ENCODE data around the gene PSMA1.
"Not testable (repeated sequence)": the region's sequence is repeated elsewhere in the genome, so short reads cannot be mapped to it uniquely, and the experiment has no call there.

Gene PSMA1

DNA sequence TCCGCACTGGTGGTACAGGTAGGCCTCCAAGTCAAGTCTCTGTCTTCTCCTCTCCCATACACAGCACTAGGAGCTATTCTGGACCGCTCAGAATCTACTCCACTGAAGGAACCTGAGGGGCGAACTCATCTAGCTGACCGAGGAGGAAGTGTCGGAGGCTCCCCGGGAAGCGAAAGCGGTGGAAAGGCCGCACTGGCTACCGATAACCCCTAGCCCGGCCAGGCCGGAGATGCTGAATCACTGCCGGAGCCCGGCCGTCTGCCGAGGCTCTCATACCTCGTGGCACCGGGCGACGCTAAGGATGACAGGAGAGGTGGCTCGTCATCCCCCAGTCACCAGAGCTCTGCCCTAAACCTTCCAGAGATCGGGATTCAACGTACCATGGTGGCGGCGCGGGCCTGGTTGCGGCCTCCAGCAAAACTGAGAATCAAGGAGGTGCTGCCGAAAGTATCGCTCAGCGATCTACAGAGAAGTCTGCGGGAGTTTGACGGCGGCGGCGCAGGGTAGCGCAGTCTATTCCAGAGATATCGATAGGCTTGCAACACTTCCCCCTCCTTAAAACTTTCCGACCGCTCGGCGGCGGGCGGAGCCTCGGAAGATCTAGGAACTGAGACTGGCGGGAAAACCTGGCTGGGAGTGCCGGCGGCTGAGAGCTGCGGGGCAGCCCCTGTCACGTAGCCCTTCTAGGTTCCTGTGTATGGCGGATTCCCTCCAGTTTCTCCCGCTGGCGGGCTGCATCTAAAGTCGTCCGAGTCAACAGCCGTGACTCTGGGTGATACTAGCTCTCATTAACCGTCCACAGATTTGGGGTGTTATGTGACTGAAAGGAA lies at the start of gene PSMA1:
TSS of gene PSMA1 (minus strand) at position 470 of the 830 bp plus-strand sequence. CDS start at position 383, 87 bp downstream.
- DNase-seq (ENCODE audit: low read depth), result peak; percentile 92
- H3K4me3 ChIP-seq (ENCODE audit: control insufficient read depth, low read depth, low read length), result peak within 1 kb of the TSS; percentile 99
- no peak for TF ChIP-seq CTCF (conservative IDR thresholded peaks at IDR 0.05; ENCODE audit: control insufficient read depth, insufficient read depth, low read depth, low read length)

DNA sequence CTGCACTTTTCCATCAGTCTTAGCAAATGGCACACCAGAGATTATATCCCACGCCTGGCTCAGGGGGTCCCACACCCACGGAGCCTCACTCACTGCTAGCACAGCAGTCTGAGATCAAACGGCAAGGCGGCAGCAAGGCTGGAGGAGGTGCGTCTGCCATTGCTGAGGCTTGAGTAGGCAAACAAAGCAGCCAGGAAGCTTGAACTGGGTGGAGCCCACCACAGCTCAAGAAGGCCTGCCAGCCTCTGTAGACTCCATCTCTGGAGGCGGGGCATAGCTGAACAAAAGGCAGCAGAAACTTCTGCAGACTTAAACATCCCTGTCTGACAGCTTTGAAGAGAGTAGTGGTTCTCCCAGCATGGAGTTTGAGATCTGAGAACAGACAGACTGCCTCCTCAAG lies 49.3 kb upstream of the PSMA1 start:
- DNase-seq (ENCODE audit: low read depth), result not testable (repeated sequence)

DNA sequence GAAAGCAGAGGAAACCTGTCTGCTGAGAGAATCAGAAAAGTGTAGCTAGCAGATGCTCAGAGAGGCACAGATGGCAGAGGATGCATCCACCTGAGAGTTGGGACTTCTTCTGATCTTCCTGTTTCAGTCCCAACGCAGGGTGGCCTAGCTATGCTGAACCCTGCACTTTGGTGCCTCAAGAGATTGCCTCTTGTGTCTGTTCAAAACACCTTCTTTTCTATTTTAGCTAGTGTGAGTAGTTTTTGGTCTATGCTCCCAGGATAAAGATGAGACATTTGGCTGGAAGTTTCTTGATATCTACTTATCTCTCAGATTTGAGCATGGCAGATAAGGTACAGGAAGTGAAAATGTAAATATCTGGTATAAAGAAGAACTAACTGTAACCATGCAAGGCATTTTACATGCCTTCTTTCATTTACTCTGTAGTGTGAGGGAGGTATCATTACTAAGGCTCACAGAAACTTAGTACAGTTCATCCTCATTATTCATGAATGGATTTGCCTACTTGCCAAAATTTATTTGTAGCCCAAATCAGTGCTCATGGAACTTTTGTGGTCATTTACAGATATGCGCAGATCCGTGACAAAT lies 47.0 kb upstream of the PSMA1 start:
- no peak for DNase-seq (ENCODE audit: low read depth)
- no peak overlapping the region for H3K4me3 ChIP-seq (ENCODE audit: control insufficient read depth, low read depth, low read length)
- TF ChIP-seq CTCF (conservative IDR thresholded peaks at IDR 0.05; ENCODE audit: control insufficient read depth, insufficient read depth, low read depth, low read length), result no peak

More for the DNA sequence above, 49.3 kb upstream of the PSMA1 start:
- not testable (repeated sequence) for H3K4me3 ChIP-seq (ENCODE audit: control insufficient read depth, low read depth, low read length)

DNA sequence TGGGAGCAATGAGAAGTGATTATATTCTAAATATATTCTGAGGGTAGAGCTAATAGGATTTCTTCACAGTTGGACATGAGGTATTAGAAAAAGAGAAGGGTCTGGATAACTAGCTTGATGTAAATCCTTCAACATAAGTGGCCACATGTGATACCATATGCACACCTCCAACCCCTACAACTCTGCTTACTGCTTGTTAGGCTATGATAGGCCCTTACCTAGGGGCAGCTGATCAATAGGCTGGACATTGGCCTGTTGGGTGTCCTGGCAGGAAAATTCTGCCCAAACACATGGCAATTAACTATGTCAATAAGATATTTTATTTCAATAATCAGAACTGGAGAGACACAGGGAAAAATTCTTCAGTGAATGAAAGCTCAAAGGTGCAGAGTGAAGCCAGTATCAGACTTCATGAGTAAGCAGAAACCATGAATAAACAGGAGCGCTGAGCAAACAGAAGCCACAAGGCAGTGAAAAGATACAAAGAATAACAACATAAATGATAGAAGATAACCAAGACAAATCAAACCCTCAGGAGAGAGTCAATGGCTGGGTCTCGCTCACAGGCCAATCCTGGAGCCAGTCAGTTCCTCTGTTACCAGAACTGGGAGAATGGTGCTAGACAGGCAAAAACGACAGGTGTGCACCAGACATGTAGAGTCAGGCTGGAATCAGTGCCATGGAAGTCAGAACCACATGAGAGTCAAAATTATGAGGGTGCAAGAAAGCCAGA lies 46.3 kb upstream of the PSMA1 start:
- DNase-seq (ENCODE audit: low read depth), result no peak
- no peak overlapping the region for H3K4me3 ChIP-seq (ENCODE audit: control insufficient read depth, low read depth, low read length)
- no peak for TF ChIP-seq CTCF (conservative IDR thresholded peaks at IDR 0.05; ENCODE audit: control insufficient read depth, insufficient read depth, low read depth, low read length)

DNA sequence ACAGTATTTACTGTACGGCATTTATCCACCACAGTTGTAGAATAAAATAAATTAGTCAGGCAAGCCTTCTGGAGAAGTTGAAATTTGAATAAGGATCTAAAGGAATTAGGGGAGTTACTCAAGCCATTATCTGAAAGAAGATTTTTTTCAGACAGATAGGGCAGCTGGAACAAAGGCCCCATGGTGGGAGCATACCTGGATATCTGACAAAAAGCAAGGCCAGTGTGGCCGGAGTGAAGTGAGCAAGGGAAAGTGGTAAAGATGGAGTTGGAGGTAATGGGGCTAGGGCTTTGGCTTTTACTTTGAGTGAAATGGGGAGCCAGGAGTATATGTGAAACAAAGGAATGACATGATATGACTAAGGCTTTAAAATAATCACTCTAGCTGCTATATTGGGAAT lies 45.7 kb upstream of the PSMA1 start:
- DNase-seq (ENCODE audit: low read depth), result no peak
- H3K4me3 ChIP-seq (ENCODE audit: control insufficient read depth, low read depth, low read length), result no peak overlapping the region
- no peak for TF ChIP-seq CTCF (conservative IDR thresholded peaks at IDR 0.05; ENCODE audit: control insufficient read depth, insufficient read depth, low read depth, low read length)

- H3K4me3 ChIP-seq (ENCODE audit: control insufficient read depth, low read depth, low read length), result no peak overlapping the region
- DNase-seq (ENCODE audit: low read depth), result no peak
- TF ChIP-seq CTCF (conservative IDR thresholded peaks at IDR 0.05; ENCODE audit: control insufficient read depth, insufficient read depth, low read depth, low read length), result no peak
Measured at GRCh38 chr11:14555818-14556217, 35.6 kb upstream of the PSMA1 start.

DNA sequence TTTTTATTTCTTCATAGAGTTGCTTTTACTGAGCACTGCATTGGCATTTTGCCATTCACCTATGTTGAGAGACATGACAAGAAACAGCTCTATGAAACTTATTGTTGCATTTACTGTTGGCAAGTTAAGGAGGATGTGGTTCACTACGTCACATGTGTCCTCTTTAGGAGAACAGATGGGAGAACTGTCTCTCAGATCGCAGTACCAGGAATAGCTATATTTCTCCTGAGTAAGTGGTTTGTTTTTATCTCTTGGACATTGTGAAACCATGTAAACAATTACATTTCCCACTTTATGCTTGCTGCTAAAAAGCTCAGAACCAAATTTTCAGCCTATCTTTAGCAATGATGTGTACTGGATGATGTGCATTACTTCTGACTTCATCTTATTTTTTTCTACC lies 34.8 kb upstream of the PSMA1 start:
- no peak overlapping the region for H3K4me3 ChIP-seq (ENCODE audit: control insufficient read depth, low read depth, low read length)
- TF ChIP-seq CTCF (conservative IDR thresholded peaks at IDR 0.05; ENCODE audit: control insufficient read depth, insufficient read depth, low read depth, low read length), result no peak
- DNase-seq (ENCODE audit: low read depth), result peak; percentile 25
